K562 (cell line): ENCODE measurements around the gene NAT9. TPM values are rescaled to one million over a fixed set of nuclear protein-coding genes. Genes with fewer than 3 reads are reported as not detected.

Source experiments
- ATAC-seq: fragments of 200-7000 bp; cut with Tn5 transposase; 3 replicates; pipeline ENCODE4 v1.9.1; 2020; ENCODE audit warnings: moderate library complexity
- BruUV-seq: library from RNA; stranded (reverse); fragments of 400-500 nt; replicated peaks from 2 replicates; lab custom pipeline; 2021; lab: Mats Ljungman, UMichigan
- CTCF ChIA-PET: fragments of 300-600 bp; formaldehyde crosslinking; extraction: SDS; loops from one replicate; lab custom pipeline; 2021; ENCODE audit warnings: low intra/inter-chr PET ratio; lab: Yijun Ruan, JAX
- POLR2A ChIA-PET: fragments of 300-600, 350-650 bp; sonication (Branson Sonifier 250); formaldehyde crosslinking; extraction: SDS; loops from one replicate; lab custom pipeline; 2021; ENCODE audit warnings: antibody characterized with exemption, inconsistent platforms; lab: Yijun Ruan, JAX
- DNase-seq, 4 experiments: peaks; one replicate each; pipeline versions ENCODE4 v3.0.0 to v3.0.0-alpha.2; 2011 to 2018; ENCODE audit warnings: low spot score in 3 of 4, mixed read lengths in 3 of 4; ENCODE audit errors: extremely low read depth in 1 of 4
- FAIRE-seq: peaks from 2 replicates; lab custom pipeline; 2011; peaks lifted over from hg19 to GRCh38; lab: Jason Lieb, UNC
- H2AFZ ChIP-seq: 2 replicates; pipeline ENCODE4 v1.6.0; 2011; ENCODE audit warnings: low read depth, low read length, control low read depth, inconsistent platforms
- H3K27ac ChIP-seq: fragments of 200-600 bp; 3 replicates; pipeline ENCODE4 v1.8.0; 2011; ENCODE audit warnings: low read depth, mild to moderate bottlenecking, control low read depth, inconsistent platforms, low read length, moderate library complexity, mixed read lengths; ENCODE audit errors: extremely low read depth
- H3K27me3 ChIP-seq, 2 experiments: fragments of 300-600 bp in 1 of 2; 2 replicates in 1 of 2; 3 replicates in 1 of 2; pipeline versions ENCODE4 v1.6.0 to v1.8.0; 2011; ENCODE audit warnings: inconsistent platforms in 2 of 2, low read length in 2 of 2, mild to moderate bottlenecking in 1 of 2, mixed read lengths in 1 of 2, moderate library complexity in 1 of 2; ENCODE audit not compliant: control insufficient read depth in 2 of 2, insufficient read depth in 2 of 2
- H3K36me3 ChIP-seq: fragments of 300-600 bp; 3 replicates; pipeline ENCODE4 v1.8.0; 2011; ENCODE audit warnings: mild to moderate bottlenecking, low read length, inconsistent platforms; ENCODE audit not compliant: control insufficient read depth, insufficient read depth
- H3K4me1 ChIP-seq, 2 experiments: fragments of 200-600 bp in 1 of 2; replicated peaks in 1 of 2; 2 replicates in 1 of 2; 3 replicates in 1 of 2; pipeline versions ENCODE4 v1.5.1 to v1.8.0; 2011; ENCODE audit warnings: inconsistent platforms in 2 of 2, low read length in 2 of 2, mild to moderate bottlenecking in 1 of 2, mixed read lengths in 1 of 2, moderate library complexity in 1 of 2; ENCODE audit not compliant: control insufficient read depth in 2 of 2, insufficient read depth in 2 of 2
- H3K4me2 ChIP-seq: 2 replicates; pipeline ENCODE4 v1.6.1; 2011; ENCODE audit warnings: low read length, control low read depth, inconsistent platforms, mixed read lengths; ENCODE audit not compliant: insufficient read depth
- H3K4me3 ChIP-seq: fragments of 200-600 bp; sonication (generic), shearing (Covaris generic); 2 replicates; pipeline ENCODE4 v1.5.1; 2016; ENCODE audit warnings: control low read depth, inconsistent platforms
- H3K79me2 ChIP-seq: fragments of 200-600 bp; 3 replicates; pipeline ENCODE4 v1.8.0; 2011; ENCODE audit warnings: low read length, inconsistent platforms; ENCODE audit not compliant: control insufficient read depth, insufficient read depth
- H3K9ac ChIP-seq, 2 experiments: 2 replicates each; pipeline versions ENCODE4 v1.6.0 to v1.6.1; 2011; ENCODE audit warnings: low read depth in 2 of 2, low read length in 2 of 2, control low read depth in 1 of 2, inconsistent platforms in 1 of 2, mild to moderate bottlenecking in 1 of 2, mixed read lengths in 1 of 2; ENCODE audit not compliant: insufficient read depth in 1 of 2
- H3K9me1 ChIP-seq: one replicate; pipeline ENCODE4 v1.6.0; 2011; ENCODE audit warnings: inconsistent platforms, mild to moderate bottlenecking, low read length, moderate library complexity; ENCODE audit not compliant: control insufficient read depth, insufficient read depth
- H3K9me3 ChIP-seq: replicated peaks from 2 replicates; pipeline ENCODE4 v1.5.1; 2011; ENCODE audit warnings: low read depth, low read length, inconsistent platforms; ENCODE audit not compliant: control insufficient read depth, insufficient read depth
- H4K20me1 ChIP-seq: replicated peaks from 2 replicates; pipeline ENCODE4 v1.6.1; 2011; ENCODE audit warnings: low read length, inconsistent platforms, mixed read lengths; ENCODE audit not compliant: control insufficient read depth, insufficient read depth
- ADNP ChIP-seq: fragments of 200-800 bp; sonication (Bioruptor generic); IDR thresholded peaks from 2 replicates; pipeline ENCODE4 v1.6.1; 2016; ENCODE audit warnings: missing genetic modification characterization, missing compliant biosample characterization
- AFF1 ChIP-seq, 2 experiments: fragments of 450-650 bp; IDR thresholded peaks; 2 replicates each; pipeline ENCODE4 v1.6.1; 2018; ENCODE audit warnings: mild to moderate bottlenecking in 2 of 2, low read depth in 1 of 2; ENCODE audit not compliant: partially characterized antibody in 2 of 2
- ESRRA ChIP-seq: fragments of 450-650 bp; IDR thresholded peaks from 2 replicates; pipeline ENCODE4 v1.6.1; 2014; ENCODE audit warnings: low read depth, mild to moderate bottlenecking, moderate library complexity, borderline replicate concordance
- POLR2G ChIP-seq: fragments of 200-400 bp; formaldehyde crosslinking; IDR thresholded peaks from 2 replicates; pipeline ENCODE4 v1.6.1; 2017; ENCODE audit warnings: low read depth, mild to moderate bottlenecking, antibody characterized with exemption, low read length, moderate library complexity
- ZZZ3 ChIP-seq: fragments of 450-650 bp; IDR thresholded peaks from 2 replicates; pipeline ENCODE4 v1.6.1; 2016; ENCODE audit warnings: antibody characterized with exemption, mild to moderate bottlenecking, moderate library complexity
- WGBS: fragments of 100-300 bp; shearing (Covaris generic); methylation state at CpG from one replicate; pipeline ENCODE4 v1.1.6; 2016; ENCODE audit warnings: low coverage, mixed read lengths; ENCODE audit not compliant: insufficient coverage; ENCODE audit errors: missing lambda C conversion rate; 5-methylcytosine and 5-hydroxymethylcytosine counted together
- in situ Hi-C: fragments of 300-500 bp; cut with MboI; formaldehyde crosslinking; loops from 4 replicates; pipeline ENCODE4 v1.15.0; 2018; ENCODE audit warnings: inconsistent platforms, mixed read lengths
- intact Hi-C: fragments of 100-400 bp; cut with micrococcal nuclease; formaldehyde crosslinking; loops from 2 replicates; pipeline ENCODE4 v1.14.2; 2022
- polyA plus RNA-seq, 8 experiments: library from polyadenylated mRNA; depleted of rRNA in 4 of 8; stranded (reverse) in 5 of 8; unstranded in 3 of 8; fragments of >200 nt; fragmentation: Nextera tagmentation in 2 of 8; fragmentation: Illumina TruSeq in 1 of 8; extraction: Ambion mirVana in 2 of 8; extraction: Trizol in 1 of 8; gene quantifications; 2 replicates each; pipeline versions ENCODE4 v1.2.1 to v1.2.3, GENCODE V29; 2011 to 2014; ENCODE audit warnings: inconsistent platforms in 1 of 8, missing spikeins in 1 of 8
- total RNA-seq, 7 experiments: library from RNA; depleted of rRNA in 6 of 7; stranded (reverse); fragments of >200 nt in 6 of 7; fragmentation: Illumina TruSeq in 2 of 7; extraction: Trizol in 2 of 7; gene quantifications; 2 replicates each; pipeline versions ENCODE4 v1.2.1 to v1.2.3, GENCODE V29; 2011 to 2021; ENCODE audit warnings: low replicate concordance in 1 of 7

Gene NAT9
- total and polyA plus RNA-seq, 9 of the 15 experiments (the other 6 are each of a cell fraction or from before 2014, with no cell fraction given), result 4.2 to 63.6 (median 40.8) TPM

GRCh38 chr17:74767111-74767516 is 9.0 kb downstream of the NAT9 start:
- no peaks in the 10 kb centered on the region for H3K9me1 ChIP-seq
- no peaks in the 10 kb centered on the region for H3K79me2 ChIP-seq
- WGBS, result 88% methylated on average over 4 of the region's 10 CpGs
- intact Hi-C loops, result no loop called here
- no peaks in the 10 kb centered on the region for H3K9me3 ChIP-seq
- no peak for FAIRE-seq
- no peak overlapping the region for H3K27ac ChIP-seq
- no TSS peak for BruUV-seq
- no peak overlapping the region for H3K4me3 ChIP-seq
- peaks cover 66% of the 10 kb centered on the region for H3K36me3 ChIP-seq
- TF ChIP-seq ZZZ3 (no peak), ESRRA (no peak), ADNP (tag) (no peak), AFF1 (IDR thresholded peaks at IDR 0.05; ENCODE audit: low read depth in 1 of 2, partially characterized antibody in 2 of 2) (no peak), POLR2G (peak; percentile 54)
- DNase-seq, result no peak
- H3K9ac ChIP-seq, result no peak overlapping the region
- H3K4me1 ChIP-seq, result peaks cover 0 to 25% of the 10 kb centered on the region in 2 experiments; a peak in 3 of 5 replicates
- in situ Hi-C loops, result no loop called here
- H4K20me1 ChIP-seq, result peaks cover 17% of the 10 kb centered on the region
- no peaks in the 10 kb centered on the region for H3K27me3 ChIP-seq
- H3K4me2 ChIP-seq, result no peak overlapping the region
- ChIA-PET POLR2A (interaction anchor here (0.5 to 1.4 kb wide), 5 partner anchors 10 to 287 kb away, joined by 3 to 5 read pairs (median 3); a partner anchor contains a TSS), CTCF (interaction anchor here (0.6 kb wide), 1 partner anchor 795 kb away, joined by 4 read pairs; no protein-coding TSS in a partner anchor)
- H2AFZ ChIP-seq, result no peak overlapping the region
- no peak for ATAC-seq
